HG03342 (cell line): ENCODE data around the gene DLK1.

Experiments used
- ATAC-seq: cut with Tn5 transposase; IDR thresholded peaks from one replicate; pipeline ENCODE4 v1.9.1; 2021; ENCODE audit warnings: mild to moderate bottlenecking, moderate library complexity; ENCODE audit not compliant: unreplicated experiment

DLK1 gene

GRCh38 chr14:100733152-100733850 is 6.6 kb downstream of the DLK1 start:
- no peak for ATAC-seq

GRCh38 chr14:100734031-100734990 is 7.6 kb downstream of the DLK1 start:
- ATAC-seq: no peak

GRCh38 chr14:100735271-100735670 is 8.6 kb downstream of the DLK1 start:
- ATAC-seq: no peak

GRCh38 chr14:100736269-100737180 is 9.8 kb downstream of the DLK1 start:
- ATAC-seq: no peak

GRCh38 chr14:100737526-100737925 is 10.8 kb downstream of the DLK1 start:
- ATAC-seq: no peak

- no peak for ATAC-seq
These were observed 11.6 kb downstream of the DLK1 start for GRCh38 chr14:100738269-100738691.

GRCh38 chr14:100738704-100739131 is 12.0 kb downstream of the DLK1 start:
- no peak for ATAC-seq

GRCh38 chr14:100739306-100739705 is 12.6 kb downstream of the DLK1 start:
- ATAC-seq: no peak

- no peak for ATAC-seq
These were observed 13.6 kb downstream of the DLK1 start for GRCh38 chr14:100740196-100740825.

- no peak for ATAC-seq
These were observed 14.2 kb downstream of the DLK1 start for GRCh38 chr14:100740929-100741328.

GRCh38 chr14:100741966-100742365 is 15.3 kb downstream of the DLK1 start:
- no peak for ATAC-seq

- no peak for ATAC-seq
These were observed 19.6 kb downstream of the DLK1 start for GRCh38 chr14:100746326-100746725.

GRCh38 chr14:100747021-100747586 is 20.4 kb downstream of the DLK1 start:
- no peak for ATAC-seq

GRCh38 chr14:100747736-100748135 is 21.0 kb downstream of the DLK1 start:
- no peak for ATAC-seq

- no peak for ATAC-seq
These were observed 21.7 kb downstream of the DLK1 start for GRCh38 chr14:100748403-100748802.

- no peak for ATAC-seq
These were observed 22.3 kb downstream of the DLK1 start for GRCh38 chr14:100748944-100749343.

GRCh38 chr14:100749967-100750597 is 23.4 kb downstream of the DLK1 start:
- ATAC-seq: no peak

GRCh38 chr14:100750762-100751699 is 24.3 kb downstream of the DLK1 start:
- no peak for ATAC-seq
